ENCODE data around the gene RYK.
"Not testable (repeated sequence)": the region's sequence is repeated elsewhere in the genome, so short reads cannot be mapped to it uniquely, and the experiment has no call there.

RYK gene

DNA sequence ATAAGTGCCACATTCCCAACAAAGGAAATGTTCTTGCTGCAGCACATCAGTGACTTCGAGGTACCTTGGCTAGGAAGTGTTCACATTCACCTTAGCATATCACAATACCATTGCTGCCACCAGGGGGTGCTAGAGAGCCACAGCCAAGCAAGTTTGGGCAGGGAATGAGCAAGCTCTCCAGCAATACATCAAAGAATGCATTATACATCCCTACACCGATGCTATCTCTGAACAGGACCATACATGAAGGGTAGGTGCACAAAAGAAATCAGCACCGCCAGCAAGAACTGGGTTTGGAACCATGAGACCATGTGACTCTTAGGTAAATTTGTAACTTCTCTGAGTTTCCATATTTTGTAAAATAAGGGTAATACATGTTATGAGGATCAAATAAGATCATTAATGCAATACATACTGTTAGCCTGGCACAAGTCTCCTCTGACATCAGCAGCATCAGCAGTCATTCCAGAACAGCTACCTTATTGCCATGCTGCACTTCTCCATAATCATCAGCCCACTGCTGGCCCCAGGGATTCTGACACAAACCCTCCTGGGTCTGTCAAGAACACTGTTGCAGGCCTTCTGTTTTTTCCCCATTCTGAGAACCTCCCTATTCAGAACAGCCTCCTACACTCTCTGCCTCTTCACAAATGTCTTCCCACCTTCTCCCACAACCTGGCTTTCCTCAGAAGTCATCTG lies 37.5 kb downstream of the RYK start:
- Mint-ChIP-seq H3K9me3 (ENCODE audit: low read depth) (no peaks in the 10 kb centered on the region), H3K36me3 (peaks cover 9% of the 10 kb centered on the region), H3K27ac (no peak overlapping the region), H3K4me1 (ENCODE audit: low read depth) (peaks cover 19% of the 10 kb centered on the region), H3K27me3 (no peaks in the 10 kb centered on the region), H3K4me3 (no peak overlapping the region)

DNA sequence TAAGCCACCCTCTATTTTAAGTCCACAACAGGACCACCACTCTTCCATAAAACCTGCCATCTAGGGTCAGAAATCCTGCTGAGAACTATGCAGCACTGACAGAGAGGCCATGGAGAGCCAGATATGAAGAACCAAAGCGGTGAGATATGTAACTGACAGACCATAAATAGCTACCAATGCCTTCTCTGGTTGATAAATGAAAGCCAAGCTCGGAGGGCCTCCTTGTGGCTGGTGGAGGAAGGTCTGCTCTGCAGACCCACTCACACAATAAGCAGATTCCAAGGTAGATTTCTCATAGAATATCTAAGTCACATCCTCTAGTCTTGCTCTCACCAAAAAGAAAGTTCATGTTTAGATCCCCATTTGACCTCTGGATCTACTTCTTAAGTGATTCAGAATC lies 38.9 kb downstream of the RYK start:
- Mint-ChIP-seq H3K36me3 (peaks cover 12% of the 10 kb centered on the region), H3K27ac (no peak overlapping the region), H3K4me3 (no peak overlapping the region), H3K4me1 (ENCODE audit: low read depth) (peaks cover 17% of the 10 kb centered on the region), H3K9me3 (ENCODE audit: low read depth) (no peaks in the 10 kb centered on the region), H3K27me3 (no peaks in the 10 kb centered on the region)

DNA sequence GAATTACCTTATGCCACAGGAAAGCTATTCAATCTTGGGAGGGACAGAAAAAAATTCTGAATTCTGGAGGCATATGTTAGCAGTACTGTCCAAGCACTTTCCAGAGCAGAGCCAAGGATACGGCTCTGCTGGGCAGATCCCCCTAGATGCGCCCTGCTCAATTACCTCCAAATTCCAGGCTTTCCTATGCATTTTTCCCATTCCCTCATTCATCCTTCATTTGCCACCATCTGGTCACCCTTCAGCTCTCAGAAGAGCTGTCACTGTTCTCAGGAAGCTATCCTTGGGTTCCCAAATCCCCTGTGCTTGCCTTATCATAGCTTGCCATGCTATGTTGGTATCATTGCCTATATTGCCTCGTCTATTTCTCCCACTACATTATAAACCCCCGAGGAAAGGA lies 45.2 kb downstream of the RYK start:
- Mint-ChIP-seq H3K9me3 (ENCODE audit: low read depth) (no peaks in the 10 kb centered on the region), H3K27me3 (no peaks in the 10 kb centered on the region), H3K27ac (no peak overlapping the region), H3K36me3 (peaks cover 21% of the 10 kb centered on the region), H3K4me3 (no peak overlapping the region), H3K4me1 (ENCODE audit: low read depth) (no peaks in the 10 kb centered on the region)

DNA sequence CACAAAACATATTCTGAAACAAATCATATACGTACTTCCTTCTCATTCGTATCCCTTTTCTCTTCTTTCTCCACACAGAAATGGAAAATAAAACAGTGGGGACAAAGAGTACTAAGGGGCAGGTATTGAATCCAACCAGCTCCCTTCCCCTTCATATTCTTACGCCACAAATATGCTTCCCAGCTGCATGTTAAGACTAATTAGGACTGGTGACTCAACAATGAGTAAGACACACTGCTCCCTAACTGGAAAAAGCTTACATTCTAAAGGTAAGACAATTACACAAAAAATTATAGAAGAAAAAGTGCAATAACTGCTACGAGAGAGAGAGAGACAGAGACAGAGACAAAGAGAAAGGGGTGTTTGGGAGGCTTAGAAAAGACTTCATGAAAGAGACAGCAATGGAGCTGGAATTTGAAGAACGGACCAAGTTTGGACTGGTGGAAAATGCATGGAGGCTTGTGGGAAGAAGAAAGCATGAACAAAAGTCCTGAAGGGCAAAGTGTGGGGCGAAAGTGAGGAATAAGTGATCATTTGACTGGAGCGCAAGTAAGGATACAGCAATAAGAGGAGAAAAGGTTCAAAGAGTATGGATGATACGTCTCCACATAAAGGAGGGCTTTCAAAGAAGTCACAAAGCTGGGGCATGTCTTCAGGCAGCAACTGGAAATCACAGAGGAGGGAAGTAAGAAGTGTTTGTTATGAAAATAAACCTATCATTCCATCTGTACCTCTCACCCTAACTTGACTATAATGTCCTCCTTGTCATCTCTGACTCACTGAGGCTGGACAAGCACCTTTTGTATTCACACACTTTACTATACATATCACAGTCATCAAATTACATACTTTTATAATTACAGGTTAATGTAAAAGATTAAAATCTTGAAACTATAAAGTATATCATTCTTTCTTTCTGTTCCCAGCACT lies 49.2 kb downstream of the RYK start:
- Mint-ChIP-seq H3K4me1 (ENCODE audit: low read depth) (peaks cover 4% of the 10 kb centered on the region), H3K36me3 (peaks cover 24% of the 10 kb centered on the region), H3K27ac (no peak overlapping the region), H3K27me3 (no peaks in the 10 kb centered on the region), H3K4me3 (no peak overlapping the region), H3K9me3 (ENCODE audit: low read depth) (no peaks in the 10 kb centered on the region)

DNA sequence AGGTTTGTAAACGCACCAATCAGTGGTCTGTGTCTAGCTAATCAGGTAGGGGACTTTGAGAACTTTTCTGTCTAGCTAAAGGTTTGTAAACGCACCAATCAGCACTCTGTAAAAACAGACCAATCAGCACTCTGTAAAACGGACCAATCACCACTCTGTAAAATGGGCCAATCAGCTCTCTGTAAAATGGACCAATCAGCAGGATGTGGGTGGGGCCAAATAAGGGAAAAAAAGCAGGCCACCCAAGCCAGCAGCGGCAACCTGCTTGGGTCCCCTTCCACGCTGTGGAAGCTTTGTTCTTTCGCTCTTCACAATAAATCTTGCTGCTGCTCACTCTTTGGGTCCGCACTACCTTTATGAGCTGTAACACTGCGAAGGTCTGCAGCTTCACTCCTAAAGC lies 50.8 kb downstream of the RYK start:
- H3K4me1 Mint-ChIP-seq (ENCODE audit: low read depth); H3K27ac Mint-ChIP-seq; H3K27me3 Mint-ChIP-seq; H3K4me3 Mint-ChIP-seq; H3K9me3 Mint-ChIP-seq (ENCODE audit: low read depth): not testable (repeated sequence)
- peaks cover 23% of the 10 kb centered on the region for H3K36me3 Mint-ChIP-seq

DNA sequence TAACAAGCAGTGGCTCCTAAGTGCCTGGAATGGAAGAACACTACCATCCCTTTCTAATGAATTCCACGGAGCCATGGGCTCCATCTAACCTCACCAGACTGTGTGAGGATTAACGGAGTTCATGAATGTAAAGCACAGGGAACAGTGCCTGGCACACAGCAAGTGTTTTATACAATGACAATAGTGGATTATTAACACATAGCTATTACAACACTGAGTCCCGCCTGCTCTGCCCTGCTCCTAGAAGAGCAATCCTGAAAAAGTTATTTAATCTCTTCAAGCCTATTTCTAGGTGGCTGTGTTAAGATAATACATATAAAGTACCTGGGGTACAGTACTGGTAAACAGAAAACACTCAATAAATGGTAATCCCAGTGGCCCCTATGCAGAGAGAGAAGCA lies 51.4 kb downstream of the RYK start:
- Mint-ChIP-seq H3K4me1 (ENCODE audit: low read depth) (peaks cover 4% of the 10 kb centered on the region), H3K9me3 (ENCODE audit: low read depth) (no peaks in the 10 kb centered on the region), H3K27ac (no peak overlapping the region), H3K36me3 (peaks cover 19% of the 10 kb centered on the region), H3K4me3 (no peak overlapping the region), H3K27me3 (no peaks in the 10 kb centered on the region)

DNA sequence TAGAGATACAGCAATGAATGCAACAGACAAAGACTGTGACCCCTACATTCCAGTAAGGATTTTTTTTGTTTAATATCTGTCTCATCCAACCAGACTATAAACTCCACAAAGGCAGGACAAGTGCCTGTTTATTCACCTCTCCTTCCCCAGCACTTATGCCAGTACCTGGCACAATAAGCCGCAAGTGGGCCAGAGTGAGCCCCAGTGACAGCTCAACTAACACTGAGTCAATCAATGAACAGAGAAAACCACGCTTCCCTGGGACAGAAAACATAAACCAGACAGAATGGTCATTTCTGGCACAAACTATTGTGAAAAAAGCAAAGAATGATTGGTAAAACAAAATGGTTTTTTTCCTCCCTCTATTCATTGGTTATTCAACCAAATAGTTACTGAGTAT lies 52.2 kb downstream of the RYK start:
- no peak overlapping the region for H3K27ac Mint-ChIP-seq
- H3K4me3 Mint-ChIP-seq: no peak overlapping the region
- peaks cover 4% of the 10 kb centered on the region for H3K4me1 Mint-ChIP-seq (ENCODE audit: low read depth)
- H3K36me3 Mint-ChIP-seq: peaks cover 19% of the 10 kb centered on the region
- H3K27me3 Mint-ChIP-seq: no peaks in the 10 kb centered on the region
- H3K9me3 Mint-ChIP-seq (ENCODE audit: low read depth): no peaks in the 10 kb centered on the region

DNA sequence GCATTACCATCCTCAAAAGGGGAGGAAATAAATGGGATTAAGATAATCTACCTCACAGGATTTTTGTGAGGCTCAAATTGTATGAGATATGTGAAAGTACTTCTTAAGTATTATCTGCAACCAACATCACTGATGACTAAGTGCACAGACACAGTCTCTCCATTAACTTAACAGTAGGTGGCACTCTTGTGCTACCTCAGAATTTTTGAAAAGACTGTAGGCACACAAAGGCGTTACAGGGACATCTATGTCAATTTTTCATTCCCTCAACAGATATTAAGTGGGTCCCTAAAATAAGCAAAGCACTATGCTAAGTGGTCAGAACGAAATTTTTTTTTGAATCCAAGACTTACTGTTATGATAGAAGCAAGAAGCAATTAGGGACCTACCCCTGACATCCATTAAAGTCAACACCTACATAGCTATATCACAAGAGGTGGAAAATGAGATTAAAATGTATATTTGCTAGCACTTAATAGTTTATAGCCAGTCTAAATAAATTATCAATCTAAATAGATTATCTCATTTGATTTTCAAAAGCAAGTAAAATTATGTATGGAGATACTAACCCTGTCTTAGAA lies 52.9 kb downstream of the RYK start:
- H3K27me3 Mint-ChIP-seq: no peaks in the 10 kb centered on the region
- no peak overlapping the region for H3K27ac Mint-ChIP-seq
- H3K4me3 Mint-ChIP-seq: no peak overlapping the region
- peaks cover 19% of the 10 kb centered on the region for H3K36me3 Mint-ChIP-seq
- H3K4me1 Mint-ChIP-seq (ENCODE audit: low read depth): peaks cover 4% of the 10 kb centered on the region
- H3K9me3 Mint-ChIP-seq (ENCODE audit: low read depth): no peaks in the 10 kb centered on the region

DNA sequence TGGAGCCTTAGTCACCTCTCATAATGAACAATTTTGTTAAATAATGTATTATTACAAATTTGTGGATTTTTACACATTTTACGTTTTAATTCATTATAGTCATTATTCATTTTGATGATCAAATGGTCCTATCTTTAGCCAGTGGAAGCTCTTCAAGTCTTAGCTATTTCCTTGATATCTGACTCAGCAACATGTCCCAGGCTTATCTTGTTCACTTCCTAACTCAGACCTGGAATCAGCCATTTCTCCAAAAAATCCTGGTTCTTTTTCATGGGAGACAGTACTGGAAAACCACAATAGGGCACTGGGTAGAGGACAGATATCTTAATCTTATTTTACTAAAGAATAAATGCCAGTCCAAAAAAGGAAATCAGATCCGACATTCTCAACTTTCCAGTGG lies 56.4 kb downstream of the RYK start:
- H3K27ac Mint-ChIP-seq: no peak overlapping the region
- H3K4me1 Mint-ChIP-seq (ENCODE audit: low read depth): peaks cover 4% of the 10 kb centered on the region
- no peaks in the 10 kb centered on the region for H3K27me3 Mint-ChIP-seq
- no peaks in the 10 kb centered on the region for H3K9me3 Mint-ChIP-seq (ENCODE audit: low read depth)
- H3K36me3 Mint-ChIP-seq: peaks cover 10% of the 10 kb centered on the region
- H3K4me3 Mint-ChIP-seq: no peak overlapping the region

DNA sequence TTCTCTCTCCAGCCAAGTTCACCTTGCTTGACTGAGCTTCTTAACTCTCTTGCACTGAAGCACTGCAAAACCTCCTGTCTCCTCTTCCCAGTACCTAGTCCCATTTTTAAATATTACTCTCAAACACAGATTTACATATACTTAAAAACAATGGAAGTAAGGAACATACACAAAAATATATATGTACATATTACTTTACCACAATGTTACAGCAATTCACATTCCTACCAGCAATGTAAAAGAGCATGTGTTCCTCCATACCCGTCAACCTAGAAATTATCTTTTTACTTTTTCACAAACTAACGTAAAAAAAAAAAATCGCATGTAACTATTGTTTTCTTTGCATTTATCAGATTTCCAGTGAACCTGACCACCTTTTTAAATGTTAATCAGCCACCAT lies 60.4 kb downstream of the RYK start:
- Mint-ChIP-seq H3K27me3 (no peaks in the 10 kb centered on the region), H3K4me1 (ENCODE audit: low read depth) (no peaks in the 10 kb centered on the region), H3K27ac (no peak overlapping the region), H3K4me3 (no peak overlapping the region), H3K9me3 (ENCODE audit: low read depth) (no peaks in the 10 kb centered on the region), H3K36me3 (peaks cover 16% of the 10 kb centered on the region)

DNA sequence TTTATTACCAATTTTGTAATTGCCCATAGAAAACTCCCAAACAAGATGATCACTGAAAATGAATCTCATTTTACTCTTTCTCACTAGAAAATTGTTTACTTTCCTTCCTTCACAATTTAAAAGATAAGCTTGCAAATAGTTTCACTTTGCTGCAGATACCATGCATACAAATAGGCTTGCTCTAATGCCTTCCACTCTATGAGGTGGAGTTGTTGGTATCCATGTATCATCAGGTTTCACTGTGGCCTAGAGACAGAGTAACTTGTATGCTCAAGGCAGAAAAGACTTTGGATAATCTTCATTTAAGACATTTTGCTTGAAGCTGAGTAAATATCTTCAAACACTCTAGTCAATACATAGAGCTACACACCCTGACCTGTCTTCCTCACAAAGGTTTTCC lies 60.8 kb downstream of the RYK start:
- Mint-ChIP-seq H3K4me1 (ENCODE audit: low read depth) (no peaks in the 10 kb centered on the region), H3K27ac (no peak overlapping the region), H3K36me3 (peaks cover 16% of the 10 kb centered on the region), H3K27me3 (no peaks in the 10 kb centered on the region), H3K9me3 (ENCODE audit: low read depth) (no peaks in the 10 kb centered on the region), H3K4me3 (no peak overlapping the region)

DNA sequence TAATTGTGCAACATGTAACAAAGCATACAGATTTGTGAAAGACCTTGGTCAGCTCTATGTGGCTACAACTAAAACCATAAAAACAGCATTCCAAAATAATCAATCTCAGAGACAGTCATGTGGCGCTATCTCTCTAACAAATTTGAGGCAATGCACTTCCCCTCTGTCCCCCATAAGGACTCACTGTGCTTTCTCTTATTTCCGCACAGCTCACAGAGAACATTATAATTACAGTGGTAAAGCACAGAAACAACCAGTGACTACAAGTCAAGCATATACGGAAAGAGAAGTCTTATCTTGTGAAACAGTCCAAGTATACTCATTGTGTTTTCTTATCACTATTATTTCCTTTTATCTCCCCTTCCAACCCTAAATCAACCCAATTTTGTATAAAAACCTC lies 64.3 kb downstream of the RYK start:
- Mint-ChIP-seq H3K27me3 (no peaks in the 10 kb centered on the region), H3K27ac (no peak overlapping the region), H3K9me3 (ENCODE audit: low read depth) (no peaks in the 10 kb centered on the region), H3K4me3 (no peak overlapping the region), H3K4me1 (ENCODE audit: low read depth) (no peaks in the 10 kb centered on the region), H3K36me3 (peaks cover 16% of the 10 kb centered on the region)

DNA sequence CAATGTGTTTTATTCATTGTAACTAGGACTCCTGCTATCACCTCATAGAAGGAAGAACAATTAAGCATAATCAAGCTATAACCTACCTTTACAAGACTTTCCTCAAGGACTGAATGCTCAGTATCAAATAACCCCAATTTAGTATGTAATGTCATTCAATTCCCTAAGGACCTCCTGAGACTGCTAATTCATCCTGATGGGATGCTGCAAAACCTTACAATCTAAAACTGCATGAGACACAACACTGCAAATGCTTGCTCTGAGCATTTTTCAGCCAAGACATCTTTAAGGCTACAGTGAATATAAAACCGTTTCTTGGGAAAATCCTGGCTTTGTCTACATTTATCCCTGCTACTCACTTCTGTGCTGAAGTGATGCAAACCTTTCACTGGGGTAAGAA lies 69.9 kb downstream of the RYK start:
- Mint-ChIP-seq H3K36me3 (peaks cover 11% of the 10 kb centered on the region), H3K27me3 (no peaks in the 10 kb centered on the region), H3K4me3 (no peak overlapping the region), H3K27ac (no peak overlapping the region), H3K4me1 (ENCODE audit: low read depth) (no peaks in the 10 kb centered on the region), H3K9me3 (ENCODE audit: low read depth) (no peaks in the 10 kb centered on the region)

DNA sequence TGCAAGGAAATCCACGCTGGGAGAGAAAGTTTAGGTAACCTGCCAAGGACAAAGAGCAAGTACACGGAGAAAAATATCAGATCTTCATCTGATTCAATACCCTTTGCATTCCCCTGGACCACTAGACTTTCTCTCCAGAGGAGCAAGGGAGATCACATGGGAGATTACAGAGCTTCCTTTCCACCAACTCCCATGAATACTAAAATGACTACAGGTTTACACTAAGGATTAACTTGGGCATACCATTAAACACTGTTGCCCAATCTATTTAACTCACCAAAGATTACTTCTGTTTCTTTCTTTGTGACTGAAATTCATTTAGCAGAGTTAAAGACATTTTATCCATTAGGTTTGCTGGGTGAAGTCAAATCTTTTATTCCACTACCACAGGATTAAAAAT lies 71.2 kb downstream of the RYK start:
- H3K27ac Mint-ChIP-seq: no peak overlapping the region
- H3K36me3 Mint-ChIP-seq: peaks cover 12% of the 10 kb centered on the region
- no peaks in the 10 kb centered on the region for H3K27me3 Mint-ChIP-seq
- H3K9me3 Mint-ChIP-seq (ENCODE audit: low read depth): no peaks in the 10 kb centered on the region
- H3K4me1 Mint-ChIP-seq (ENCODE audit: low read depth): no peaks in the 10 kb centered on the region
- no peak overlapping the region for H3K4me3 Mint-ChIP-seq

DNA sequence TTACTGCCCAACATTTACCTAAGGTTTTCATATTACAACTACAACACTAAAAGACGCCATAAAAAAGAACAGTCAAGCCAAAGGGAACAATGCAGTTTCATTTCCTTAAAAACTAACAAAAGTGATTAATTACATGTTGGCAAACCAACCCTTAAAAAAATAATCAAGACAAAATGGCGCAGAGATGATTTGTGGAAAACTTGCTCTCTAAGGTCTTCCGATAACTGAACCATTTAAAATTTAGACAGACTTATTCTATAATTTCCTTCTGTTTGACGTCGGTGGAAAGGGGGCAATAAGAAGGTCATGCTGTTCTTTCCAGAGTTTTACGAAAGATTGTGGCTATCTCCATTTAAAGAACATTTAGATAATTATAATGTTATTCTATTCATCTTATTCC lies 87.6 kb downstream of the RYK start:
- Mint-ChIP-seq H3K4me3 (no peak overlapping the region), H3K27ac (no peak overlapping the region), H3K27me3 (no peaks in the 10 kb centered on the region), H3K4me1 (ENCODE audit: low read depth) (no peaks in the 10 kb centered on the region), H3K36me3 (peaks cover 18% of the 10 kb centered on the region), H3K9me3 (ENCODE audit: low read depth) (no peaks in the 10 kb centered on the region)
